Esophagus muscularis mucosa (tissue), 3 donors: ENCODE measurements around the gene MPP4.

Experiments
- POLR2A ChIP-seq: fragments of 450-650 bp; IDR thresholded peaks from one replicate; pipeline ENCODE4 v1.6.1; 2017; ENCODE audit warnings: antibody characterized with exemption, moderate library complexity, mild to moderate bottlenecking, low read depth
- POLR2AphosphoS5 ChIP-seq, 2 donors: sonication (generic); formaldehyde crosslinking; IDR thresholded peaks; one replicate each; pipeline ENCODE4 v1.6.1; 2017; ENCODE audit warnings: antibody characterized with exemption in 2 of 2
- TF ChIP-seq, protein P1 (sequence below), 3 experiments: fragments of 200-600 bp in 2 of 3; fragments of 450-650 bp in 1 of 3; sonication (generic) in 2 of 3; IDR thresholded peaks; one replicate each; pipeline ENCODE4 v1.5.1; 2017 to 2019; ENCODE audit warnings: antibody characterized with exemption in 3 of 3, mild to moderate bottlenecking in 2 of 3, moderate library complexity in 1 of 3

DNA sequence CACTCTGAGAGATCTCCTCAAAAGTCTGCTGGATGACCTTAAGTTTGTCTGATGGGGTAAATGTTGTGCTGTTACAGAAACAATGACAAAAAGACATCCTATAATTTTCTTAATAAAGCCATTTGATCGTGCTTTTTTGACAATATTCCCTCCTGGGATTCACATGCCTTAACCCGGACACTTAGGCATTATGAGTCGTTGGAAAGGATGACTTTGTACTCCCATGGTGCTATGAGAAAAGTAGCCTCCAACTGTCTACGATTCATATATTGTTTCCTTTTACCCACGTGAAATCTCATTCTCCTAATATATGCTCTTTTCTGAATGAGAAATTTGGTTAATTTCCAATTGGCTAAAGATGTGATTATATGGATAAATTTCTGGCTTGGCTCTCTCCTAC is 6.1 kb upstream of the MPP4 start:
- TF ChIP-seq, protein P1, sequence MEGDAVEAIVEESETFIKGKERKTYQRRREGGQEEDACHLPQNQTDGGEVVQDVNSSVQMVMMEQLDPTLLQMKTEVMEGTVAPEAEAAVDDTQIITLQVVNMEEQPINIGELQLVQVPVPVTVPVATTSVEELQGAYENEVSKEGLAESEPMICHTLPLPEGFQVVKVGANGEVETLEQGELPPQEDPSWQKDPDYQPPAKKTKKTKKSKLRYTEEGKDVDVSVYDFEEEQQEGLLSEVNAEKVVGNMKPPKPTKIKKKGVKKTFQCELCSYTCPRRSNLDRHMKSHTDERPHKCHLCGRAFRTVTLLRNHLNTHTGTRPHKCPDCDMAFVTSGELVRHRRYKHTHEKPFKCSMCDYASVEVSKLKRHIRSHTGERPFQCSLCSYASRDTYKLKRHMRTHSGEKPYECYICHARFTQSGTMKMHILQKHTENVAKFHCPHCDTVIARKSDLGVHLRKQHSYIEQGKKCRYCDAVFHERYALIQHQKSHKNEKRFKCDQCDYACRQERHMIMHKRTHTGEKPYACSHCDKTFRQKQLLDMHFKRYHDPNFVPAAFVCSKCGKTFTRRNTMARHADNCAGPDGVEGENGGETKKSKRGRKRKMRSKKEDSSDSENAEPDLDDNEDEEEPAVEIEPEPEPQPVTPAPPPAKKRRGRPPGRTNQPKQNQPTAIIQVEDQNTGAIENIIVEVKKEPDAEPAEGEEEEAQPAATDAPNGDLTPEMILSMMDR (IDR thresholded peaks at IDR 0.05) = no peak
- TF ChIP-seq POLR2A = no peak
- TF ChIP-seq POLR2AphosphoS5 (IDR thresholded peaks at IDR 0.05) = no peak
